ENCODE results near the gene SEC14L1.
"Not testable (repeated sequence)": the region's sequence is repeated elsewhere in the genome, so short reads cannot be mapped to it uniquely, and the experiment has no call there.

The SEC14L1 gene

DNA sequence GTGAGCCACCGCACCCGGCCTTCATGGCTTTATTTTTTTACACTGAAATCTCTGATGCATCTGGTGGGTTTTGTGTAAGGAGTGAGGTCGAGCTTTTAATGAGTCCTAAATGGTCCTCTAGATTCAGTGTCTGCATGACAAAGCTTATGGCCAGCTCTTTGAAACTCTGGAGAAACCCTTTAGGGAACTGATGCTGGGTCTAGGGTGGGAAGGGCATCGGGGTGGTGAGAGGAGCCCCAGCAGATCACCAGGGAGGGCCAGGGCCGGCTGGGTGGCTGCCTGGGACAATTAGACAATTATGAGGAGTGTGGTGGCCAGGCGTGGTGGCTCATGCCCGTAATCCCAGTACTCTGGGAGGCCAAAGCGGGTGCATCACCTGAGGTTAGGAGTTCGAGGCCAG, 93.9 kb downstream of the SEC14L1 start:
- no peak for DNase-seq (ENCODE audit: low read depth, low spot score)

DNA sequence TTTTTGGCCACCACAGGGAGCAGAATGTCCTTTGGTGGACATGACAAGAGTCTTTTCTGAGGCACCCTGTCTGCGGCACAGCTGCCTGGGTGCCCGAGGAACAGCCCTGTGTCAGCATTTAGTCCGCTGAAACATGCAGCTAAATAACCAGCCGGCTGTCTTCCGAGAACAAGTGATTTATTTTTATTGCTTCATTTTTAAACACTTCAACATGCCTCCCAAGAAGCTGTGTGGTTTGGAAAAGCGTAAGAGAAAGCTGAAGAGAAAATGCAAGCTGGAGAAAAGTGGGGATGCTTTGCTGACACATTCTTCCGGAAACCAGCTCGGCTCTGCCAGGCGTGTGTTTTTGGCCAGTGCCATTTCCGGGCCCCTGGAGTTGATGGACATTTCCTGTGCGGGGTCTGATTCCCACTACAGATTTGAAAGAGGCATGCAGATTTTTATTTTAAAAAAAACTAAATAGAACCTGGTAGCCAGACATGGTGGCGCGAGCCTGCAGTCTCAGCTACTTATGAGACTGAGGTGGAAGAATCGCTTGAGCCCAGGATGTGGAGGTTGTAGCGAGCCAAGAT, 94.7 kb downstream of the SEC14L1 start:
- no peak for DNase-seq (ENCODE audit: low read depth, low spot score)

- DNase-seq (ENCODE audit: low read depth, low spot score), result no peak
These were observed 96.7 kb downstream of the SEC14L1 start for GRCh38 chr17:77237232-77238008.

DNA sequence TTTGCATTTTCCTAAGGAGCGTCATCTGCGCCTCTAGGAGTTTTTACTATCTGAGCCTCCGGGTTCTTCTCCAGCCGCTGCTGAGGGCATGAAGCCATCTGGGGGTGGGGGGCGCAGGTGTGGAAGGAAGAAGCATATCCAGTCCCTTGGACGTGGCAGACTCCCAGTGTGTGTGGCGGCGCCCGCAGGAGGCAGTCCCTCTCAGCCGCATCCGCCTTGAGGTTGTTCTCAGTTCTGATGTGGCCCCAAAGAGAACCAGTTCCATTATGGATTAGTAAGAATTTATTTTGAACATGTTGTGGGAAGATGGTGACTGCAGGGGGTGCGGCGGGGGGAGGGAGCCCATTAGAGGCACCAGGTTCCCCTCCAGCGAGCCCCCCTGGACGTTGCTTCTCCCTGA, 100.2 kb downstream of the SEC14L1 start:
- DNase-seq (ENCODE audit: low read depth, low spot score), result no peak

GRCh38 chr17:77242118-77242851, 101.5 kb downstream of the SEC14L1 start:
- DNase-seq (ENCODE audit: low read depth, low spot score), result no peak

DNA sequence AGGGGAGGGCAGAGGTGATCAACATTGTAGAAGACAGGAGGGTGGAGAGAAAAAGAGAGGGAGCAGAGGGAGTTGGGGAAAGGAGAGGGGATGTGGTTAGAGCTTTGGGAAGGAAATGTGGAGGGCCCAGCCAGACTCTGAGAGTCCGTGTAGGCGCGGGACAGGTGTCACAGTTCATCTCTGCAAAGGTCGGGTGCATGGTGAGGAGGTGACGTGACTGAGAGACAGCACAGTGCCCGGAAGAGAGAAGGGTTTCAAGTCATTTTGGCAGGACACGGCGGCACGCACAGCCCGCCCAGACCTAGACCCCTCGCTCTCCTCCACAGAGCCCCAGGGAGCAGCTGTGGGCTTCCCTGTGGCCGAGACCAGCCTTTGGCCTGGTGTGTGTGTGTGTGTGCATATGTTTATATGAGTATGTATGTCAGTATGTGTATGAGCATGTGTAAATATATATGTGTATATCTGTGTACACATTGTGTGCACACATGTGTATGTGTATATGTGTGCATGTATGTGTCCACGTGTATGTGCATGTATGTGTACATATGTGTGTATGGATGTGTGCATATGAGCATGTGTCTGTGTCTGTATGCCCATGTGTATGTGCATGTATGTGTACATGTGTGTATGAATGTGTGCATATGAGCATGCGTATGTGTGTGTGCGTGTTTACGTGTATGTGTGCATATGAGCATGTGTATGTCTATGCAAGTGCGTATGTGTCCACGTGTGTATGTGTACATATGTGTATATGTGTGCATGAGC, 104.6 kb downstream of the SEC14L1 start:
- DNase-seq (ENCODE audit: low read depth, low spot score), result no peak

DNA sequence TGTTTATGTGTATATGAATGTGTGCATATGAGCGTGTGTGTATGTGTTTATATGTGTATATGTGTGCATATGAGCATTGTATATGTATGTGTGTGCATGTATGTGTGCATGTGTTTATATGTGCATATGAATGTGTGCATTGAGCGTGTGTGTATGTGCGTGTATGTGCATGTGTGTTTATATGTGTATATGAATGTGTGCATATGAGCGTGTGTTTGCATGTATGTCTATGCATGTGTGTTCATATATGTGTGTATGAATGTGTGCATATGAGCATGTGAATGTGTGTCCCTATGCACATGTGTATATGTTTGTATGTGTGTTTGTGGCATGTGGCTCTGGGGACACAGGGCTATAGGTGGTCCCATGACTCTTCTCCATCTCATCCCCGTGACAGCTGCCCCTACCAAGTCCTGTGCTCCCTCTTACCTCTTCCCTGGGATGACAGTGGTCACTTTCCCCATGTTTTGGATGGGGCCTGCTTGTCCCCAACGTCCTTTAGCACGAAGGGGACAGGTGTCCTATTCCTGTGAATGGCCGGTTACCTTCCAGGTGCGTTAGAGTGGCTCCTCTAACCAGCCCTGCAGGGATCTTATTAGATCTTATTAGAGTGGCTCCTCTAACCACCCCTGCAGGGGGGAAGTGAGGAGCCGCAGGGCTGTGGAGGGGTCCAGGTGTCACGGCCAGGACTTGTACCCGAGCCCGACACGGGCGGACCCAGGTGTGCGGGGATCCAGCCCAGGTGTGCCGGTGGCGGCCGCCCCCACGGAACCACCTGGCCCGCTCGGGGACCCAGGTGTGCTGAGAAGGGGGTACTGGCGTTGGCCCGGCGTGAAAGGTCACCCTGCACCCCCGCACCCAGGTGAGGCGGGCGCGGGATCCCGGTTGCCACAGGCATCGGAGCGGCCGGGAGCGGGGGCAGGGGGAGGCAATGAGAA, 105.6 kb downstream of the SEC14L1 start:
- DNase-seq (ENCODE audit: low read depth, low spot score), result no peak

DNA sequence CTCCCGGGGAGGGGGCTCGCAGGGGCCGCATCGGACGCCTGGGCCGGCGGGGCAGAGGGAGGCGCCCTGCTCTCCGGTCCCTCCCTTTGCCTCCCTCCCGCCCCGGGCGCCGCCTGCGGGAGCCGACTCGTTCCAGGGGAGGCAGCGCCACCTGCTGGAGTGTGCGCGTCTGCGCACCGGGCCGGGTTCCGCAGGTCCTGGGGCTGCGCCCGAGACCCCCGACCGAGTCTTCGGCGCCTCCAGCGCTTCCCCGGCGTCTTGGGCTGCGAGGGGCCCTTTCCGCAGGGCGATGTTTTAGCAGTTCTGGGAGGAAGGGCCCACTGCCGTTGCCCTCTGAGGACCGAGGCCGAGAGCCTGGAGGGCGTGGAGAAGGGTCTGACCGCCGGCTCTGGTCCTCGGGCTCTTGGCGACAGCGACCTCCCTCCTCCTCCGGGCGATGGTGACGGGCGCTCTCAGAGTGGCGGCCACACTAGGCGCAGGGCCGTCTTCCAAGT, 106.3 kb downstream of the SEC14L1 start:
- DNase-seq (ENCODE audit: low read depth, low spot score), result peak; percentile 87

DNA sequence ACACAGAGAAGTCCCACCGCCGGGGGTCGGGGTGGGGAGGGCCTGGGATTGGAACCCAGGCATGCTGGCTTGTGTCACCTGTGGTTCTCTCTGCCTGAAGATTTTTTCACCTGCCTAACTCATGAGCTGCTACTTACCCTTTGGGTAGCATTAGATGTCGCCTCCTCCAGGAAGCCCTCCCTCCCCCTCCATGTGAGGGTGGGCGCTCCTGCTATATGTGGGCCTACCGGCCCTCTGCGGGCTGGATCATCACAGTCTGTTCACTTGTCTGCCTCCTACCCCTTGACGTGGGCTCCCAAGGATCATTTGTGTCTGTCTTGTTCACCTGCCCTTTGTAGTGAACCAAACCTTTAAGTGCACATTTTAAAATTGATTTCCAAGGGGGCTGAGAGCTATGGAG, 106.8 kb downstream of the SEC14L1 start:
- no peak for DNase-seq (ENCODE audit: low read depth, low spot score)

DNA sequence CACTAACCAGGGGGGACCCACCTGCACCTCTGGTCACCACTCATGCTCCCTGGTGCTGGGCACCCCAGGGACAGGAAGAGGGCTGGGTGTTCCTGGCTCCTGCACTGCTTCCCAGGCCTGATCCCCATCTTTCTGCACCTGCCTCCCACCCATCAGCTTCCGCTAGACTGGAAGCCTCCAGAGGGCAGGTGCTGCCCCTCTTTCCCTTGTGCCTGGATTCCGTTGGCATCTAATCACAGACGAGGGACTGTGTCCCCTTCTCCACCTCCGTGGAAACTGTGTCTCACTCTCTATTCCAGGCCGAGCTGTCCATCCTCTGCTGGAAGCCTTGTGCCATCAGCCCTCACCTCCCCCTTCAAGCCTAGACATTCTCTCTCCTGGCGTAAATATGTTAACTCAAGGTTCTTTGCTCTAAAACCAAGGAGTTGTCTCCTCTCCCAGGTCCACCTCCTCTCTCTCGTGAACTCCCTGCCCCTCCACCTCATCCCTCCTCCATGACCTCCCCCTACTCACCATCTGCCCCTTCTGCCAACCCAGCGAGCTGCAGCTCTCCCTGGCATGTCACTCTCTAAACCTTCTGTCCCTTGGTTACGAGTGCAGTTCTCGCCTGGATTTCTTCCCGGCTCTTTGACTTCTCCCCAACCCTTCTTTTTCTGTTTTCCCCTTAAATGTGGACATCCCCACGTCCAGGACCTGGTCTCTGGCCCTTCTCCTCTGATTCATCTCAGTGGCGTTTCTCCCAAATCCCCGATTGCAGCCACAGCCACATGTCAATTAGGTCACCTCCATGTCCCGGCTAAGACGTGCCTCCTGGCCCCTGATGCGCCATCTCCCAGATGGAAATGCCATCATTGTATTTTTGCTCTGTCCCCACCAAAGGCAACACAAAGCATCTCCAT, 107.7 kb downstream of the SEC14L1 start:
- DNase-seq (ENCODE audit: low read depth, low spot score), result no peak

DNA sequence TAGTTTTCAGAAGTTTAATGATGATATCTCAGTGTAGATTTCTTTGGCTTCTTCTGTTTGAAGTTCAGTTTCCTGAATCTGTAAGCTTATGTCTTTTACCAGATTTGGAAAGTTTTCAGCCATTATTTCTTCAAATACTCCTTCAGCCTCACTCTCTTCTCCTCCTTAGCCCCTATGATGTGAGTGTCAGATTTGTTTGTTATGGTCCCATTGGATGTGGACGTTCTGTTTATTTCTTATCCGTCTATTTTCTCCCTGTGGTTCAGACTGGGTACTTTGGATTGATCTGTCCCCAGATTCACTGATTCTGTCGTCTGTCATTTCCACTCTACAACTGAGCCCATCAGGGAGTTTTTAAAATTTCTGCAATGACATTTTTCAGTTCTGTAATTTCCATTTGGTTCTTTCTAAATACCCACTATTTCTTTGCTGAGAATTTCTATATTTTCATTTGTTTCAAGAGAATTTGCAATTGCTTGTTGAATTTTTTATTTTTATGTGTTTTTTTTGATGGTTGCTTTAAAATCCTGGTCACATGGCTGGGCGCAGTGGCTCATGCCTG, 110.9 kb downstream of the SEC14L1 start:
- no peak for DNase-seq (ENCODE audit: low read depth, low spot score)

- not testable (repeated sequence) for DNase-seq (ENCODE audit: low read depth, low spot score)
These were observed 111.5 kb downstream of the SEC14L1 start for GRCh38 chr17:77252306-77252705.

- no peak for DNase-seq (ENCODE audit: low read depth, low spot score)
These were observed 112.9 kb downstream of the SEC14L1 start for GRCh38 chr17:77253611-77254051.

DNA sequence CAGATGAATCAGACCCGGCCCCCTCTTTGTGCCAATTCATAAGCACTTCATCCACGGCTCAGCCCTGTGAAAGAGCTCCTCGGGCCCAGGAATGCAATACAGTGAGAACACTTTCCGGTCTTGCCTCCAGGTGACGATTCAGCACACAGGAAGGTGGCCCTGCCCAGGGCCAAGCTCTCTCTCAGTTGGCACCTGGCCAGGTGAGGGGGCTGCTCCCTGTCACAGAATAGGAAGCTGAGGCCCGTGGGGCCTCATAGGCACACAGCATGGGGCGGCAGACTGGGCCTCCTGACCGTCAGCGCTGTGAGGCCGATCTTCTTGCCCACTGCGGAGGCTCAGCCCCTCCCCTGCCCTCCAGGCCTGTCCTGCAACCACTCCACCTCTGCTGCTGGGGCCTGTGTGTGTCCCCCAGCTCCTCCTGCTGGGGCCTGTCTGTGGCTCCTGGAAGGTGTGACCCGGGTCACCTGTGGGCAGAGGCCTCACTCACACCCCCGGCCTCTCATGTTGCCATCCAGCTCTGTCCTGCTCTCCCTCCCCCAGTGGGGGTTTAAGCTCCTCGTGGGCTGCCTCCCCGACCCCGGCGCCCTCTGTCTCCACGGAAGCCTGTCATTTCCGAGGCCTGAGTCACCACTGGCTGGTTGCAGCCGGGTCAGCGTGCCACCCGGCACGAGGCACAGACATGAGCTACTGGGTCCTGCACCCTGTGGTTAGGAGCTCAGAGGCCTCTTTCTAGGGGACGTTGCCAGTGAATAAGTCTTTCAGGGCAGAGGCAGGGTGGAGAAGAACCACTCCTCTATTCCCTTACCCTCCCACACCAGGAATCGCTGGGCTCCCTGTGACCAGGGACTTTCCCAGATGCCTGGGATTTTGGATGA, 114.4 kb downstream of the SEC14L1 start:
- peak; percentile 79 for DNase-seq (ENCODE audit: low read depth, low spot score)

- not testable (repeated sequence) for DNase-seq (ENCODE audit: low read depth, low spot score)
These were observed 115.2 kb downstream of the SEC14L1 start for GRCh38 chr17:77255970-77256369.

DNA sequence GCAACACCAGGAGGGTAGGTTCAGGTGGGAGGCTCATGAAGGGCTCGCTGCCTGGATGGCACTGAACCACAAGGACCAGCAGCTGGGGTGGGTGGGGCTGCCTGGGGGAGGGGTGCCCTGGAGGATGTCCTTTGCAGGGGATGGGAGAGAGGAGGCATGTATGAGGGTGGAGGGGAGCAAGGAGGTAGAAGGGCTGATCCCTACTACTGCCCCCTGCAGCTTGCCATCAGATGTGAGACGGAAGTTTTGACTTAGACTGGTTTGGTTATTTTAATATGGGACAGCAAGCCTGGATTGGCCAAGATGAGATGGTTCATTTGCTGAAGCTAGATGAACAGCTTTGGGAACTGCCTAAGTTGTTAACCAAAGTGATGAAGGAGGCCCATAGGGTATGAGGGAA, 115.9 kb downstream of the SEC14L1 start:
- DNase-seq (ENCODE audit: low read depth, low spot score), result no peak

DNA sequence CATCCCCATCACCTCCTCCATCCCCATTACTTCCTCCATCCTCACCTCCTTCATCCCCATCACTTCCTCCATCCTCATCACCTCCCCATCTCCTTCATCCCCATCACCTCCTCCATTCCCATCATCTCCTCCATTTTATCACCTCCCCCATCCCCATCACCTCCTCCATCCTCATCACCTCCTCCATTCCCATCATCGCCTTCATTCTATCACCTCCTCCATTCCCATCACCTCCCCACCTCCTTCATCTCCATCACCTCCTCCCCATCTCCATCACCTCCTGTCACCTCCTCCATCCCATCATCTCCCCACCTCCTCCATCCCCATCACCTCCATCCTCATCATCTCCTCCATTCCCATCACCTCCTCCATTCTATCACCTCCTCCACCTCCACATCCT, 116.4 kb downstream of the SEC14L1 start:
- no peak for DNase-seq (ENCODE audit: low read depth, low spot score)

Measured in ELF-1 (cell line).